NOMO-1 (cell line): ENCODE results near the gene LOX.

ENCODE experiments used
- DNase-seq, 2 experiments: peaks; one replicate each; lab custom pipeline; 2025; ENCODE audit not compliant: unreplicated experiment in 2 of 2; lab: John Stamatoyannopoulos, UW

Gene LOX

GRCh38 chr5:122056913-122057312 lies 21.1 kb downstream of the LOX start:
- DNase-seq, result no peak

GRCh38 chr5:122054266-122054665 lies 23.8 kb downstream of the LOX start:
- no peak for DNase-seq

- DNase-seq, result no peak
These were observed 24.6 kb downstream of the LOX start for GRCh38 chr5:122053181-122054109.

- DNase-seq, result no peak
These were observed 26.5 kb downstream of the LOX start for GRCh38 chr5:122051569-122051968.

- DNase-seq, result no peak
These were observed 27.1 kb downstream of the LOX start for GRCh38 chr5:122050959-122051358.

GRCh38 chr5:122040636-122041302 lies 37.3 kb downstream of the LOX start:
- no peak for DNase-seq

GRCh38 chr5:122036326-122036725 lies 41.7 kb downstream of the LOX start:
- DNase-seq, result no peak

- DNase-seq, result no peak
These were observed 42.1 kb downstream of the LOX start for GRCh38 chr5:122035913-122036312.

GRCh38 chr5:122031836-122032235 lies 46.2 kb downstream of the LOX start:
- DNase-seq, result no peak

GRCh38 chr5:122030251-122030650 lies 47.8 kb downstream of the LOX start:
- DNase-seq, result no peak

- DNase-seq, result no peak
These were observed 48.2 kb downstream of the LOX start for GRCh38 chr5:122029818-122030217.

- DNase-seq, result peak in 1 of 2 experiments; percentile 28
These were observed 55.1 kb downstream of the LOX start for GRCh38 chr5:122022966-122023365.

GRCh38 chr5:122019919-122020590 lies 58.0 kb downstream of the LOX start:
- DNase-seq, result no peak

GRCh38 chr5:122015471-122015870 lies 62.6 kb downstream of the LOX start:
- DNase-seq, result no peak

- DNase-seq, result no peak
These were observed 63.7 kb downstream of the LOX start for GRCh38 chr5:122014236-122014935.
